Sigmoid colon (tissue), 4 donors: Measurements from ENCODE around the gene ABCG8.

Experiments
- POLR2A ChIP-seq, 2 donors: fragments of 450-650 bp; IDR thresholded peaks; one replicate each; pipeline ENCODE4 v1.6.1; 2016; ENCODE audit warnings: antibody characterized with exemption in 2 of 2, mild to moderate bottlenecking in 2 of 2, moderate library complexity in 2 of 2
- POLR2AphosphoS5 ChIP-seq, 4 donors: sonication (generic); formaldehyde crosslinking; IDR thresholded peaks; one replicate each; pipeline ENCODE4 v1.6.1; 2017; ENCODE audit warnings: antibody characterized with exemption in 4 of 4
- TF ChIP-seq, protein P1 (sequence below), 4 experiments: fragments of 450-650 bp in 3 of 4; fragments of 200-600 bp in 1 of 4; IDR thresholded peaks; one replicate each; pipeline ENCODE4 v1.5.1; 2016 to 2019; ENCODE audit warnings: antibody characterized with exemption in 4 of 4, mild to moderate bottlenecking in 3 of 4, moderate library complexity in 2 of 4

DNA sequence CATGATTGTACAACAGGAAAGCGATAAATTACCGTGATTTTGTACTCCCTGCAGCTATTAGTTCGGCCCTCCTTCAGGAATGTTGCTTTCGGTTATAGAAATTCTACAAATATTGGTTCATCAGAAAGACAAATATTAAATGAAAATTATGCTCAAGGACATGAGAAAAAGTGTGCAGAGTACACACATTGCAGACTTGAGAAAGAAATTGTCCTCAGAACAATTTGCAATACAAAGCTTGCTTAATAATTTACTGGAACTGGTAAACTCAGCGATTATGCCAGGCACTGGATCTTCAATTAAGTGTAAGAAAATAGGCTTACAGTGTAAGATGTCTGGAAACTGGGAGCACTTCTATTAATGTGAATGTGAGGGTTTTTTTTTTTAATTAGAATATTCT is 45.9 kb downstream of the ABCG8 start:
- no peak for TF ChIP-seq POLR2A (IDR thresholded peaks at IDR 0.05)
- no peak for TF ChIP-seq POLR2AphosphoS5 (IDR thresholded peaks at IDR 0.05)
- TF ChIP-seq, protein P1, sequence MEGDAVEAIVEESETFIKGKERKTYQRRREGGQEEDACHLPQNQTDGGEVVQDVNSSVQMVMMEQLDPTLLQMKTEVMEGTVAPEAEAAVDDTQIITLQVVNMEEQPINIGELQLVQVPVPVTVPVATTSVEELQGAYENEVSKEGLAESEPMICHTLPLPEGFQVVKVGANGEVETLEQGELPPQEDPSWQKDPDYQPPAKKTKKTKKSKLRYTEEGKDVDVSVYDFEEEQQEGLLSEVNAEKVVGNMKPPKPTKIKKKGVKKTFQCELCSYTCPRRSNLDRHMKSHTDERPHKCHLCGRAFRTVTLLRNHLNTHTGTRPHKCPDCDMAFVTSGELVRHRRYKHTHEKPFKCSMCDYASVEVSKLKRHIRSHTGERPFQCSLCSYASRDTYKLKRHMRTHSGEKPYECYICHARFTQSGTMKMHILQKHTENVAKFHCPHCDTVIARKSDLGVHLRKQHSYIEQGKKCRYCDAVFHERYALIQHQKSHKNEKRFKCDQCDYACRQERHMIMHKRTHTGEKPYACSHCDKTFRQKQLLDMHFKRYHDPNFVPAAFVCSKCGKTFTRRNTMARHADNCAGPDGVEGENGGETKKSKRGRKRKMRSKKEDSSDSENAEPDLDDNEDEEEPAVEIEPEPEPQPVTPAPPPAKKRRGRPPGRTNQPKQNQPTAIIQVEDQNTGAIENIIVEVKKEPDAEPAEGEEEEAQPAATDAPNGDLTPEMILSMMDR (IDR thresholded peaks at IDR 0.05): no peak
